Raji (cell line): Measurements from ENCODE around the gene OXSR1.

ENCODE experiments used
- POLR2A ChIP-seq: IDR thresholded peaks from 2 replicates; pipeline ENCODE4 v1.6.1; 2011; ENCODE audit warnings: low read depth, low read length, control low read depth; ENCODE audit not compliant: insufficient read depth

The OXSR1 gene

GRCh38 chr3:38164952-38165721, at the start of gene OXSR1:
Gene OXSR1, plus strand, starts transcription at chr3:38165537. Its CDS starts 340 bp downstream, at chr3:38165877.
- peak; percentile 87 for TF ChIP-seq POLR2A

GRCh38 chr3:38115645-38116427, 49.5 kb upstream of the OXSR1 start:
- TF ChIP-seq POLR2A, result no peak

- TF ChIP-seq POLR2A, result no peak
These were observed 48.7 kb upstream of the OXSR1 start for GRCh38 chr3:38116471-38117162.

DNA sequence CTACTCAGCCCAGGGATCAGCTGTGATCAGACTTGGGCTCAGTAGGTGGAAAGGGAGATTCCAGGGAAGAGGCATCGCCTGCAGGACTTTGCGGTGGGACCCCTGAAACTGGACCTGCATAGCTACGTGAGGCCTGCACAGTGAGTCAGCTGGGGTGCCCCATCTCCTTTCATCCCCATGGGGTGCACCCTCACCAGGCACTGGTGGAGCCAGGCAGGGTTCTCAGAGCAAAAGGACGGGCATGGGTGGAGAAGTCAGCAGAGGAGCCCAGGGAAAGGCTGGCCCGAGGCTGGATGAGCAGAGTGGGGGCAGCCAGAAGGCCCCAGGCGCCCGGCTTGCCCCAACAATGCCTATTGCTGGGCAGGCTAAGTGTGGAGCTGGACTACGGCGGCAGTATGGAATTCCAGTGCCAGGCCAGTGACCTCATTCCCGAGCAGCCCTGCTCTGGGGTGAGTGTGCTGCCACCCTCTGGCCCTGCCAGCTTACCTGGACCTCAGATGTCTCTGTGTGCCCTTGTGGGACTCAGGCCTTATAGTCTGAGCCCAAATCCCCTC, 48.1 kb upstream of the OXSR1 start:
- TF ChIP-seq POLR2A, result no peak

- TF ChIP-seq POLR2A, result no peak
These were observed 47.5 kb upstream of the OXSR1 start for GRCh38 chr3:38117748-38118420.

GRCh38 chr3:38118421-38119247, 46.7 kb upstream of the OXSR1 start:
- TF ChIP-seq POLR2A, result no peak

GRCh38 chr3:38119248-38119544, 46.1 kb upstream of the OXSR1 start:
- no peak for TF ChIP-seq POLR2A

DNA sequence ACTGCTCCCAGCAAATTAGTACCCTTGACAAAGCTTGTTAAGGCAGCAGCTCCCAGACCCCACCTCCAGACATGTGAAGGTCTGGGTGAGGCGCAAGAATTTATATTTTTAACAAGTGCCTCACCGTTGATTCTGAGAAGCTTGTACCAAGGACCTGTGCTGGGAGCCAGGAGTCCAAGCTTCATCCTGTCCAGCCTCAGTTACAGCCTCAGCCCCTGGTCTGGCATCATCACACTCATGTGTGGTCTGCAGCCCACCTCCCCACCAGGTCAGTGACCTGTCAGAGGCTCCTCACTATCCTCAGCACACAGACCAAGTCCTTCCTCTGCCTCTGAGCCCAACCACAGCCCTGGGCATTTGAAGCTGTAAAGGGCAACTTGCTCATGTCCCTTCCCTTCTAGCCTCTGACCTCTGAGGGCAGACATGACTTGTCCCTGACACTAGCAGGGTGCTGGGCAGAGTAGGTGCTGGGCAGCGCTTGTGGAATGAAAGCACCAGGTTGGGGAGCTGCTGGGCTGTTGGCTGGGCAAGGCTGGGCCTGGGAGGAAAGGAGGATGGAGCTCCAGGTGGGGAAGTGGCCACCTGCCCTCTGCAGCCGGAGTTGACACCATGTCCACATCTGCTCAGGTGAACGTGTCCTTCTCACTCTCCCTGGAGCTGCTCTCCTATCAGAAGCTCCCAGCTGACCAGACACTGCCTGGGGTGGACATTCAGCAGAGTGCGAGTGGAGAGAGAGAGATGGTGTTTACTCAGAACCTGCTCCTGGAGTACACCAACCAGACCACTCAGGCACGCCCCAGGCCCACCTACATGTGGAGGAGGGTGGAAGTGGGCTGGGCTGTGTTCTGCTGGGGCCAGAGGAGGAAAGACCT, 45.3 kb upstream of the OXSR1 start:
- TF ChIP-seq POLR2A, result no peak

DNA sequence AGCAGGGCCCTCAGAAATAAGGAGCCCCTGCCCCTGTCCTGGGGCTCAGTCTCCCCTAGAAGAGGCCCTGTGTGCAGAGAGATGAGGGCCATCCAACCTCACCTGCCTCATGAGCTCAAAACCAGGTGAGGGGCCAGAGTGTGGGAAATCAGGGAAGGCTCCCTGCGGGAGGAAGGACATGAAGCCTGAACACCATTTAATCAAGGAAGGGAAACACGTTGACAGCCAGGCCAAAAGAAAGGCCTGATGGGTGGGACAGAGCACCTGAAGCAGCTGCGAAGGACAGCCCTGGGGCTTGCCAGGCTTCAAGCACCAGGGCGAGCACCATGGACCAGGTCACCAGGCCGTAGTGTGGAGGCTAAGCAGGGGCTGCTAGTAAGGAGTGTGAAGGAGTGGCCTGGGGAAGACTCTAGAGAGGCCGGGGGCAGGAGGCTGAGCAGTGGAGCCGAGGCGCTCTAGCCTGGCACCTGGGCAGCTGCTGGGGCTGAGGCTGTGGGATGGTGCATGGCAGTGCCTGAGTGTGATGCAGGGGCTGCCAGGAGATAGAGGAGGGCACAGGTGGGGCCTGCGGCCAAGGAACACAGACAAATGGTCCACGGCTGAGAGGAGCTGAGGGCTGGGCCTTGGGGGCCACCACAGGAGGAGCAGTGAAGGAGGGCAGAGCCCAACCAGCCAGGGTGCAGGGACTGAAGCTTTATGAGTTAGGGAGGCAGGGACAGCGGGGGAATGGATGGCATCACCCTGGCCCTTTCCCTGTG, 44.5 kb upstream of the OXSR1 start:
- no peak for TF ChIP-seq POLR2A

- no peak for TF ChIP-seq POLR2A
These were observed 43.9 kb upstream of the OXSR1 start for GRCh38 chr3:38121451-38121831.

GRCh38 chr3:38121832-38122461, 43.4 kb upstream of the OXSR1 start:
- no peak for TF ChIP-seq POLR2A

DNA sequence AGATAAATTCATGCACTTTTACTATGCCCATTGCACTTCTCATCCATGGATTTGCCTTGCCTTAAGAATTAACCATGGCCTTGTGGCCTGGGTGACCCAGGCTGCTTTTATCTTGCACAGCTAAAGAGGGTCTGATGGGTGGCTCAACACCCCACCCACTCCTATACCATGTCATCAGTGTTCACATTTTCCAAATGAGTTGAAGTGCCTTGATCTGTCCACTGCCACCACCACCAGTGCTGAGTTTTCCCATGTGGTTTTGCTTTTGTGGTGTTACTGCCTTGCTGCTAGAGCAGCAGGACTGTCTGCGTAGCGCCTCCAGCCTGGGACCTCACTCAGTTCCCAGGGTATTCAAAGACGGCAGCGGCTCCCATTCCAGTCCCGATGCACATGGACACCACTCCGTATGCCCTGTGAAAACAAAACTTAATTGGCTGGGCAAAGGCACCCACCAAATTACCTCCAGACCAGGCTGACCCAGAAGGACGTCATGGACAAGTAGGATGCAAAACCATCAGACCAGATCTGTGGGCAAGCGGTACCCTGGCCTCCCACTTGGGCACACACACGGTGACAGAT, 42.5 kb upstream of the OXSR1 start:
- TF ChIP-seq POLR2A, result no peak
